CD4-positive, CD25-positive, alpha-beta regulatory T cell (primary cell): ENCODE data around the gene GCN1. TPM values are rescaled to one million over a fixed set of nuclear protein-coding genes. Genes with fewer than 3 reads are reported as not detected.
A peak's percentile ranks its signal among the peaks of the same experiment; 100 is the strongest.

Experiments
- ATAC-seq, 2 donors: fragments of 150-1000 bp; cut with Tn5 transposase; one replicate each; pipeline ENCODE4 v1.10.0; 2021; ENCODE audit warnings: low read depth in 2 of 2, moderate number of reproducible peaks in 2 of 2, moderate library complexity in 1 of 2
- DNase-seq, 3 donors: peaks; one replicate each; pipeline versions ENCODE4 v3.0.0 to v3.0.0-alpha.2; 2012 to 2022; ENCODE audit warnings: mixed read lengths in 1 of 3
- H3K27ac ChIP-seq: one replicate; pipeline ENCODE4 v1.7.0; 2013; ENCODE audit warnings: mild to moderate bottlenecking, low read length; ENCODE audit not compliant: insufficient read depth, poor library complexity, severe bottlenecking
- H3K27me3 ChIP-seq: one replicate; pipeline ENCODE4 v1.7.0; 2013; ENCODE audit warnings: low read length; ENCODE audit not compliant: control insufficient read depth, insufficient read depth
- H3K36me3 ChIP-seq: one replicate; pipeline ENCODE4 v1.7.0; 2013; ENCODE audit warnings: mild to moderate bottlenecking, low read length, moderate library complexity; ENCODE audit not compliant: control insufficient read depth, insufficient read depth
- H3K4me1 ChIP-seq: 2 replicates; pipeline ENCODE4 v1.7.0; 2013; ENCODE audit warnings: mild to moderate bottlenecking, low read length; ENCODE audit not compliant: insufficient read depth, control insufficient read depth, poor library complexity, severe bottlenecking
- H3K4me3 ChIP-seq: one replicate; pipeline ENCODE4 v1.7.0; 2013; ENCODE audit warnings: low read depth, mild to moderate bottlenecking, low read length, moderate library complexity
- H3K9me3 ChIP-seq, 2 experiments: 1 replicate in 1 of 2; 2 replicates in 1 of 2; pipeline ENCODE4 v1.7.0; 2013; ENCODE audit warnings: low read length in 2 of 2, mild to moderate bottlenecking in 1 of 2, moderate library complexity in 1 of 2; ENCODE audit not compliant: control insufficient read depth in 2 of 2
- H3K27ac Mint-ChIP-seq, 3 donors: one replicate each; pipeline ENCODE4 v1.8.0; 2020 to 2022; ENCODE audit warnings: mild to moderate bottlenecking in 3 of 3, mixed read lengths in 3 of 3, moderate library complexity in 2 of 3
- H3K27me3 Mint-ChIP-seq: one replicate; pipeline ENCODE4 v1.8.0; 2022; ENCODE audit warnings: mild to moderate bottlenecking, mixed read lengths
- H3K36me3 Mint-ChIP-seq: one replicate; pipeline ENCODE4 v1.8.0; 2020; ENCODE audit warnings: mixed read lengths
- H3K4me1 Mint-ChIP-seq, 4 donors: one replicate each; pipeline ENCODE4 v1.8.0; 2020 to 2022; ENCODE audit warnings: mixed read lengths in 4 of 4, mild to moderate bottlenecking in 1 of 4
- H3K4me3 Mint-ChIP-seq, 4 donors: one replicate each; pipeline ENCODE4 v1.8.0; 2020 to 2022; ENCODE audit warnings: mild to moderate bottlenecking in 4 of 4, mixed read lengths in 4 of 4, moderate library complexity in 3 of 4
- H3K9me3 Mint-ChIP-seq, 7 donors: one replicate each; pipeline ENCODE4 v1.8.0; 2020 to 2022; ENCODE audit warnings: mixed read lengths in 7 of 7, mild to moderate bottlenecking in 3 of 7, moderate library complexity in 2 of 7
- polyA plus RNA-seq, 4 donors: library from polyadenylated mRNA; unstranded; fragments of 300-500 nt; fragmentation: Illumina TruSeq; gene quantifications; one replicate each; pipeline ENCODE4 v1.2.3, GENCODE V29; 2021
- total RNA-seq: library from RNA; stranded (reverse); gene quantifications from one replicate; pipeline ENCODE4 v1.2.3, GENCODE V29; 2022

GCN1 gene
- total and polyA plus RNA-seq, 5 donors from 2014 or later = 17.0 to 115 (median 22.5) TPM

DNA sequence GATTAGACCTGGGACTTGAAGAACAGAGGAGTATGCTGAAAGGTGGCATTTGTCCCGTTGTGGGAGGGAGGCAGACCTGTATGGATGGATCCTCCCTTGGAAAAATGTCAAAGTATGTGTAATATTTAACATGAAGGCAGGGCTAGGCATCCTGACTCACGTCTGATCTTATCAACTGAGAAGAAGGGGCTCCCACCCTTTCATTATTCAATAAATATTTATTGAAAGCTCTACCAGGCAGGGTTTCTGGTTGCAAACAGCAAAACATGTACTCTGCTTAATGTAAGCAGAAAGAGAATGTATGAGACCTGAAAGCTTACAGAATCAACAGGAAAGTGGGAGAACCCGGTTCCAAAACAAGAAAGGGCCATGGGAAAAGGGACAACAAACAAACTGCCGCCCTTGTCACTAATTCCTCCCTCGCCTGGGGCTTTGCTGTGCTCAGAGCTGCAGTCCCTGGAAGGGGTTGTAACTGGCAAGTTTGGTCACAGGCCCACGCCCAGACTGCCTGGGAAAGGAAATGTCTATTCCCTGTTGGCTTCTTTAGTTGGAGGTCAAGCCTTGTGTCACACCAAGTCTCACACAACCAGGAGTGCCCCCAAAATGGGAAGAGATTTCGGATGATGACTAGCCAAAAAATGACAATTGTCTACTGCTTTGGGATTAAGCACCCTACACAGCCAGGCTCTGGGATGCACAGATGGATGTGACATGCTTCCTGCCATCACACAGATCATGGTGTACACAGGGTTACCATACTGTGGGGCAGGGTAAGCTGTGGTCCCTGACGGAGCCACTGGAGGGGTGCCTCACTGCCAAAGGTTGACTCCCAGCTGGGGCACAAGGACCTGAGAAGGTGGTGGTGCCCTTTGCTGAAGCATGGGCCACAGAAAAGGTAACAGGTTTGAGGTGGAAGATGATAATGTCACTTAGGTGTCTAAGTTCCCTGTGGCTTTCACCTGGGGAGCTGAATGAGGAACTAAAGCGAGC, 114.8 kb downstream of the GCN1 start:
- Mint-ChIP-seq H3K27ac (peak overlapping the region in 2 of 3 donors; percentile 44 to 83), H3K4me3 (no peak overlapping the region), H3K9me3 (no peaks in the 10 kb centered on the region), H3K36me3 (peaks cover 13% of the 10 kb centered on the region), H3K27me3 (no peaks in the 10 kb centered on the region), H3K4me1 (peaks cover 7 to 22% (median 10%) of the 10 kb centered on the region in 4 donors)
- Histone ChIP-seq H3K4me3 (no peak overlapping the region), H3K9me3 (no peaks in the 10 kb centered on the region), H3K27me3 (no peaks in the 10 kb centered on the region), H3K36me3 (peaks cover 13% of the 10 kb centered on the region), H3K27ac (no peak overlapping the region), H3K4me1 (peaks cover 10% of the 10 kb centered on the region)
- ATAC-seq (no peak), DNase-seq (no peak)

DNA sequence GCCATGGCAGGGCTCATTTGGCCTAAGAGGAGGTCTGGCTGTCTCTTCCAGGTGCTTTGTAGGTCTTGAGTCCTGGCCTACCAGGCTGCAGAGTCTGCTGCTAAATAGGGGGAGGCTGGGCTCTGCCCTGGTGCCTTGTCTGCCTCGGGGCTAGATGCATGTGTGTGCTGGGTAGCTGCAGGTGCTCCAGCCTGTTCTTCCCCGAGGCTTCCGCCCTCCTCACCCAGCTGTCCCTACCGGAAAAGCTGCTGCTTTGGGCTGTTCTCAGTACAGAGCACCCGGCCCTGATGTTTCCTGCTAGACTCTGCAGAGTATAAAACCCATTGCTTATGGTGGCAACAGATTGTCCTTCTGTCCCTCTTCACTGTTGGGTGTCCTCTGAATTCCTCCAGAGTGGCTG, 115.6 kb downstream of the GCN1 start:
- Mint-ChIP-seq H3K27ac (peak overlapping the region in 2 of 3 donors; percentile 75 to 83), H3K27me3 (no peaks in the 10 kb centered on the region), H3K9me3 (no peaks in the 10 kb centered on the region), H3K4me3 (peak overlapping the region in 1 of 4 donors; percentile 24), H3K4me1 (peaks cover 12 to 29% (median 13%) of the 10 kb centered on the region in 4 donors), H3K36me3 (peaks cover 9% of the 10 kb centered on the region)
- H3K27ac ChIP-seq = no peak overlapping the region
- peaks cover 15% of the 10 kb centered on the region for H3K4me1 ChIP-seq
- DNase-seq = peak in 2 of 3 donors; percentile 18 to 43
- peak; percentile 57 to 70 for ATAC-seq
- no peaks in the 10 kb centered on the region for H3K9me3 ChIP-seq
- H3K36me3 ChIP-seq = peaks cover 12% of the 10 kb centered on the region
- H3K27me3 ChIP-seq = no peaks in the 10 kb centered on the region
- H3K4me3 ChIP-seq = no peak overlapping the region

DNA sequence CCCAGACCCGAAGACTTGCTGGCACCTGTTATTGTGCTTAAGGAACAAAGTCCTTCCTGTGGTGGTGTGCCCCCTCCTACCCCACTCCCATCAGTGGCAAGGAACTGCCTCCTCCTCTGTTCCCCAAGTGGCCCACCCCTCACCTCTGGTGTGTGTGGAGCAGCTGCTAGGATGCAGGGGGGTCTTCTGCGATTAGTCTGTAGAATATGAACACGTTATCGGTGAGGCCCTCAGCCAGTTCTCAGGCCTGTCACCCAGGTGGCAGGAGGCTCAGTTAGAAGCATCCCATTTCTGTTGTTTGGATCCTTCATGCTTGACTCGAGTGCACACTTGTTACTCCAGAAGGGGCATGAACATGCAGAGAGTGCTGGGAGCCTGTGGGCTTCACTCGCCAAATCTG, 117.3 kb downstream of the GCN1 start:
- H3K4me3 Mint-ChIP-seq = no peak overlapping the region
- Histone ChIP-seq H3K27ac (no peak overlapping the region), H3K36me3 (peaks cover 23% of the 10 kb centered on the region), H3K4me3 (no peak overlapping the region), H3K4me1 (peaks cover 15% of the 10 kb centered on the region), H3K27me3 (no peaks in the 10 kb centered on the region), H3K9me3 (no peaks in the 10 kb centered on the region)
- H3K9me3 Mint-ChIP-seq = no peaks in the 10 kb centered on the region
- peaks cover 9% of the 10 kb centered on the region for H3K36me3 Mint-ChIP-seq
- ATAC-seq = no peak
- H3K4me1 Mint-ChIP-seq = peaks cover 12 to 36% (median 13%) of the 10 kb centered on the region in 4 donors
- no peak for DNase-seq
- H3K27ac Mint-ChIP-seq = no peak overlapping the region
- no peaks in the 10 kb centered on the region for H3K27me3 Mint-ChIP-seq

Other genes starting within 250 kb of the GCN1 start
- 134 TPM for gene BICDL1, start 205.5 kb downstream of the GCN1 start, total RNA-seq
- gene BICDL1, start 205.5 kb downstream of the GCN1 start, polyA plus RNA-seq = 1 to 10 TPM in 3 of 4 donors, under 1 TPM in 1; 0.93 to 1.9 (median 1.4) TPM
- gene RAB35, start 78.0 kb downstream of the GCN1 start, total RNA-seq = 85.5 TPM
- gene RAB35, start 78.0 kb downstream of the GCN1 start, polyA plus RNA-seq = 10 to 100 TPM; 25.2 to 37.0 (median 27.1) TPM
- gene RPLP0, start 6.4 kb upstream of the GCN1 start, total RNA-seq = 1,127 TPM
- 1,000 to 10,000 TPM in 3 of 4 donors, 100 to 1,000 TPM in 1; 998 to 1,871 (median 1,438) TPM for gene RPLP0, start 6.4 kb upstream of the GCN1 start, polyA plus RNA-seq
- gene PXN, start 71.0 kb upstream of the GCN1 start, total RNA-seq = 205 TPM
- 10 to 100 TPM; 64.3 to 89.5 (median 73.5) TPM for gene PXN, start 71.0 kb upstream of the GCN1 start, polyA plus RNA-seq
- 12,754 TPM for gene RNU4-2, start 97.2 kb upstream of the GCN1 start, total RNA-seq
- 100 to 1,000 TPM in 1 of 4 donors, 10 to 100 TPM in 1, not detected in 2; 49.3 to 132 TPM for gene RNU4-2, start 97.2 kb upstream of the GCN1 start, polyA plus RNA-seq
- 1,793 TPM for gene RNU4-1, start 98.5 kb upstream of the GCN1 start, total RNA-seq
- gene RNU4-1, start 98.5 kb upstream of the GCN1 start, polyA plus RNA-seq = not detected
- 0.79 TPM for gene SIRT4, start 107.6 kb upstream of the GCN1 start, total RNA-seq
- gene SIRT4, start 107.6 kb upstream of the GCN1 start, polyA plus RNA-seq = 1 to 10 TPM in 3 of 4 donors, not detected in 1; 1.1 to 2.8 (median 1.2) TPM
- not detected for gene PLA2G1B, start 133.1 kb upstream of the GCN1 start, total RNA-seq
- under 1 TPM in 1 of 4 donors, not detected in 3; 0.44 TPM for gene PLA2G1B, start 133.1 kb upstream of the GCN1 start, polyA plus RNA-seq
- gene MSI1, start 174.4 kb upstream of the GCN1 start, total RNA-seq = not detected
- not detected for gene MSI1, start 174.4 kb upstream of the GCN1 start, polyA plus RNA-seq
- gene COX6A1, start 243.4 kb upstream of the GCN1 start, total RNA-seq = 169 TPM
- gene COX6A1, start 243.4 kb upstream of the GCN1 start, polyA plus RNA-seq = 1,000 to 10,000 TPM in 2 of 4 donors, 100 to 1,000 TPM in 2; 939 to 1,218 (median 1,022) TPM